Liver (tissue), 9 donors: ENCODE data around the gene NBEA. TPM values are rescaled to one million over a fixed set of nuclear protein-coding genes. Genes with fewer than 3 reads are reported as not detected.

Source experiments
- DNase-seq: peaks from one replicate; pipeline ENCODE4 v3.0.0-alpha.2; 2017; ENCODE audit warnings: low spot score
- H3K27ac ChIP-seq, 2 donors: one replicate each; pipeline ENCODE4 v1.7.0; 2013; ENCODE audit warnings: inconsistent platforms in 2 of 2, low read length in 2 of 2, control low read depth in 1 of 2, low read depth in 1 of 2, mild to moderate bottlenecking in 1 of 2
- H3K27me3 ChIP-seq, 4 donors: one replicate each; pipeline versions ENCODE4 v1.6.1 to v1.7.0; 2013; ENCODE audit warnings: low read length in 3 of 4, inconsistent platforms in 1 of 4, mild to moderate bottlenecking in 1 of 4, moderate library complexity in 1 of 4; ENCODE audit not compliant: control insufficient read depth in 4 of 4, insufficient read depth in 4 of 4
- H3K36me3 ChIP-seq, 4 donors: one replicate each; pipeline versions ENCODE4 v1.6.1 to v1.7.0; 2013; ENCODE audit warnings: low read length in 3 of 4, mild to moderate bottlenecking in 3 of 4, low read depth in 1 of 4, moderate library complexity in 1 of 4; ENCODE audit not compliant: control insufficient read depth in 4 of 4, insufficient read depth in 3 of 4
- H3K4me1 ChIP-seq, 4 donors: one replicate each; pipeline versions ENCODE4 v1.6.1 to v1.7.0; 2013; ENCODE audit warnings: low read length in 3 of 4, mild to moderate bottlenecking in 3 of 4, moderate library complexity in 1 of 4; ENCODE audit not compliant: control insufficient read depth in 4 of 4, insufficient read depth in 4 of 4
- H3K4me3 ChIP-seq, 3 donors: one replicate each; pipeline versions ENCODE4 v1.6.1 to v1.7.0; 2013; ENCODE audit warnings: low read length in 3 of 3, control low read depth in 1 of 3, low read depth in 1 of 3, mild to moderate bottlenecking in 1 of 3
- H3K9ac ChIP-seq, 2 donors: one replicate each; pipeline ENCODE4 v1.7.0; 2013; ENCODE audit warnings: low read length in 2 of 2, mild to moderate bottlenecking in 2 of 2, moderate library complexity in 2 of 2, control low read depth in 1 of 2, low read depth in 1 of 2
- H3K9me3 ChIP-seq, 4 donors: one replicate each; pipeline versions ENCODE4 v1.6.1 to v1.7.0; 2013; ENCODE audit warnings: low read length in 3 of 4; ENCODE audit not compliant: control insufficient read depth in 4 of 4
- FOXA1 ChIP-seq: IDR thresholded peaks from 2 replicates; pipeline ENCODE4 v1.6.1; 2016; ENCODE audit warnings: antibody characterized with exemption
- FOXA2 ChIP-seq: IDR thresholded peaks from 2 replicates; pipeline ENCODE4 v1.6.1; 2016; ENCODE audit warnings: antibody characterized with exemption
- HNF4A ChIP-seq, 2 donors: conservative IDR thresholded peaks; 2 replicates each; pipeline ENCODE4 v1.6.1; 2016; ENCODE audit warnings: antibody characterized with exemption in 2 of 2, mild to moderate bottlenecking in 2 of 2
- NR2F2 ChIP-seq: IDR thresholded peaks from 2 replicates; pipeline ENCODE4 v1.6.1; 2016; ENCODE audit warnings: antibody characterized with exemption
- SP1 ChIP-seq: IDR thresholded peaks from 2 replicates; pipeline ENCODE4 v1.6.1; 2018; ENCODE audit warnings: antibody characterized with exemption, mild to moderate bottlenecking
- TAF1 ChIP-seq: conservative IDR thresholded peaks from 2 replicates; pipeline ENCODE4 v1.6.1; 2016; ENCODE audit warnings: antibody characterized with exemption, mild to moderate bottlenecking
- WGBS: extraction: QIAGEN DNeasy Blood & Tissue Kit; methylation state at CpG from one replicate; pipeline ENCODE4 v1.1.7; 2013; 5-methylcytosine and 5-hydroxymethylcytosine counted together
- polyA plus RNA-seq, 2 donors: library from polyadenylated mRNA; stranded (reverse) in 1 of 2; unstranded in 1 of 2; fragments of 200-250 nt in 1 of 2; fragments of >200 nt in 1 of 2; fragmentation: Nextera tagmentation in 1 of 2; extraction: Ambion mirVana in 1 of 2; gene quantifications; one replicate each; pipeline versions ENCODE4 v1.2.1 to v1.2.3, GENCODE V29; 2013 to 2015
- total RNA-seq, 2 donors: library from RNA; depleted of rRNA; stranded (reverse); fragments of >200 nt; gene quantifications; one replicate each; pipeline ENCODE4 v1.2.3, GENCODE V29; 2014
- TF ChIP-seq, protein P1 (sequence below): fragments of 150-350 bp; IDR thresholded peaks from 2 replicates; pipeline ENCODE4 v1.5.1; 2017; ENCODE audit warnings: improper control_type of control experiment, low read depth, low read length; ENCODE audit not compliant: missing input control
- TF ChIP-seq, protein P2 (sequence below): IDR thresholded peaks from 2 replicates; pipeline ENCODE4 v1.6.1; 2016; ENCODE audit warnings: antibody characterized with exemption
- TF ChIP-seq, protein P3 (sequence below): IDR thresholded peaks from 2 replicates; pipeline ENCODE4 v1.6.1; 2016; ENCODE audit warnings: antibody characterized with exemption, mild to moderate bottlenecking
- TF ChIP-seq, protein P4 (sequence below): IDR thresholded peaks from 2 replicates; pipeline ENCODE4 v1.6.1; 2016; ENCODE audit warnings: antibody characterized with exemption
- donor health status: healthy.
- donor health status: healthy.
- donor health status: healthy.
- donor health status: healthy.
- donor health status: healthy.

NBEA gene
- total and polyA plus RNA-seq, 4 donors, result 0.24 to 3.5 (median 1.4) TPM

DNA sequence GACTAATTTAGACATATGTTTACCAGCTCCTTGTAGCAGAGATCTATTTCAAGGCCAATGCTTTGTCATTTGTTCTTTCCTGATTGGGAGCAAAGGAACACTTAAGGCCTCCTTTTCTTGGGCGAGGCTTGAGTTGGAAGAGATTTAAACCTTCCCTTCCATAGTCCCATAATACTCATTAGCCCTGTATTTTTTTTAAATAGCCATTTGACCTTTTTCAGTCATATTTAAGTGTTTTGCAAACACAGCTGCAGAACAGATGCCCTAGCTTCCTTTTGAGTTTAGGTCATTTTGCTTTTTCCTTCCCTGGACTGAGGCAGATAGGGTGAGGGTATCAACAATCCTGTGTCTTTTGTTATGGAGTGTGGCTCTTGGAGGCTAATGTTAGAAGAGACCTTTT, 198.3 kb downstream of the NBEA start:
- Histone ChIP-seq H3K4me1 (no peaks in the 10 kb centered on the region), H3K36me3 (no peaks in the 10 kb centered on the region), H3K4me3 (no peak overlapping the region), H3K27me3 (no peaks in the 10 kb centered on the region), H3K27ac (no peak overlapping the region), H3K9ac (no peak overlapping the region), H3K9me3 (no peaks in the 10 kb centered on the region)
- 85% methylated on average over 1 of the region's 1 CpG for WGBS
- DNase-seq, result no peak
- TF ChIP-seq FOXA2, result no peak
- no peak for TF ChIP-seq TAF1
- TF ChIP-seq NR2F2, result no peak
- TF ChIP-seq, protein P1, sequence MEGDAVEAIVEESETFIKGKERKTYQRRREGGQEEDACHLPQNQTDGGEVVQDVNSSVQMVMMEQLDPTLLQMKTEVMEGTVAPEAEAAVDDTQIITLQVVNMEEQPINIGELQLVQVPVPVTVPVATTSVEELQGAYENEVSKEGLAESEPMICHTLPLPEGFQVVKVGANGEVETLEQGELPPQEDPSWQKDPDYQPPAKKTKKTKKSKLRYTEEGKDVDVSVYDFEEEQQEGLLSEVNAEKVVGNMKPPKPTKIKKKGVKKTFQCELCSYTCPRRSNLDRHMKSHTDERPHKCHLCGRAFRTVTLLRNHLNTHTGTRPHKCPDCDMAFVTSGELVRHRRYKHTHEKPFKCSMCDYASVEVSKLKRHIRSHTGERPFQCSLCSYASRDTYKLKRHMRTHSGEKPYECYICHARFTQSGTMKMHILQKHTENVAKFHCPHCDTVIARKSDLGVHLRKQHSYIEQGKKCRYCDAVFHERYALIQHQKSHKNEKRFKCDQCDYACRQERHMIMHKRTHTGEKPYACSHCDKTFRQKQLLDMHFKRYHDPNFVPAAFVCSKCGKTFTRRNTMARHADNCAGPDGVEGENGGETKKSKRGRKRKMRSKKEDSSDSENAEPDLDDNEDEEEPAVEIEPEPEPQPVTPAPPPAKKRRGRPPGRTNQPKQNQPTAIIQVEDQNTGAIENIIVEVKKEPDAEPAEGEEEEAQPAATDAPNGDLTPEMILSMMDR, result no peak
- TF ChIP-seq, protein P2, sequence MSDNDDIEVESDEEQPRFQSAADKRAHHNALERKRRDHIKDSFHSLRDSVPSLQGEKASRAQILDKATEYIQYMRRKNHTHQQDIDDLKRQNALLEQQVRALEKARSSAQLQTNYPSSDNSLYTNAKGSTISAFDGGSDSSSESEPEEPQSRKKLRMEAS, result no peak
- TF ChIP-seq SP1, result no peak

DNA sequence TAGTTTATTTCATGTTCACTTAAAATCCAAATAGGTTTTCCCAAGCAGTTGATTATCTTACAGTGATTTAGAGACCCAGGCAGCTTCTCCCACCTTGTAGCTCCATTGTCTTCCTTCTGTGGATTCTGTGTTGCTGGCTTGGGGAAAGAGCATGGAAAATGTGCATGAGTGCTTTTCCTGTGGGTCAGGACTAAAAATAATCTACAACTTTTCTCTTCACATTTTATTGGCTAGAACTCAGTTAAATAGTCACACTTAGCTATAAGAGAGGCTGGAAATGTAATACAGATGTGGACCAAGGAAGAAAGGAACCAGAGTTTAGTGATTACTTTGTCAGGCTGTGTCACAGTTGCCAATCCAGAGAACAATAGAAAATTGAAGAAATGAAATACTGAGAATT, 198.8 kb downstream of the NBEA start:
- Histone ChIP-seq H3K4me1 (no peaks in the 10 kb centered on the region), H3K9ac (no peak overlapping the region), H3K36me3 (no peaks in the 10 kb centered on the region), H3K27me3 (no peaks in the 10 kb centered on the region), H3K4me3 (no peak overlapping the region), H3K27ac (no peak overlapping the region), H3K9me3 (no peaks in the 10 kb centered on the region)
- TF ChIP-seq, protein P2, result no peak
- no peak for TF ChIP-seq FOXA1
- no peak for DNase-seq

DNA sequence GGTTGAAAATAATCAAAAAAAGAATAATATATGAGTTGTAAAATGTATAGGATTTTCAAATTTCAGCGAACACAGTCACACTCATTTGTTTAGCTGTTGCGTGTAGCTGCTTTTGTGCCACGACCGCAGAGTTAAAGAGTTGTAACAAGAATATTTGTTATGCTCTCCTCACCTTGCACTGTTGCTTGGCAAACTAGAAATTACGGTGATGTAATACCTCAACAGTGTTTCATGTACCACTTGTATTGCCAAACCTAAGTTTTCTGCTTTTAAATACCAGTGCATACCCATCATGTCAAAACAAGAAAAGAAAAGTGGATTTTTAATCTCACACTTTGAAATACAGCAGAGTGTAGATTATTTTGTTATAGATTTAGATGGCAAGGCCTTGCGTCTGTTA, 201.1 kb downstream of the NBEA start:
- no peaks in the 10 kb centered on the region for H3K9me3 ChIP-seq
- no peak for DNase-seq
- WGBS, result 87% methylated on average over 6 of the region's 6 CpGs
- TF ChIP-seq, protein P3, sequence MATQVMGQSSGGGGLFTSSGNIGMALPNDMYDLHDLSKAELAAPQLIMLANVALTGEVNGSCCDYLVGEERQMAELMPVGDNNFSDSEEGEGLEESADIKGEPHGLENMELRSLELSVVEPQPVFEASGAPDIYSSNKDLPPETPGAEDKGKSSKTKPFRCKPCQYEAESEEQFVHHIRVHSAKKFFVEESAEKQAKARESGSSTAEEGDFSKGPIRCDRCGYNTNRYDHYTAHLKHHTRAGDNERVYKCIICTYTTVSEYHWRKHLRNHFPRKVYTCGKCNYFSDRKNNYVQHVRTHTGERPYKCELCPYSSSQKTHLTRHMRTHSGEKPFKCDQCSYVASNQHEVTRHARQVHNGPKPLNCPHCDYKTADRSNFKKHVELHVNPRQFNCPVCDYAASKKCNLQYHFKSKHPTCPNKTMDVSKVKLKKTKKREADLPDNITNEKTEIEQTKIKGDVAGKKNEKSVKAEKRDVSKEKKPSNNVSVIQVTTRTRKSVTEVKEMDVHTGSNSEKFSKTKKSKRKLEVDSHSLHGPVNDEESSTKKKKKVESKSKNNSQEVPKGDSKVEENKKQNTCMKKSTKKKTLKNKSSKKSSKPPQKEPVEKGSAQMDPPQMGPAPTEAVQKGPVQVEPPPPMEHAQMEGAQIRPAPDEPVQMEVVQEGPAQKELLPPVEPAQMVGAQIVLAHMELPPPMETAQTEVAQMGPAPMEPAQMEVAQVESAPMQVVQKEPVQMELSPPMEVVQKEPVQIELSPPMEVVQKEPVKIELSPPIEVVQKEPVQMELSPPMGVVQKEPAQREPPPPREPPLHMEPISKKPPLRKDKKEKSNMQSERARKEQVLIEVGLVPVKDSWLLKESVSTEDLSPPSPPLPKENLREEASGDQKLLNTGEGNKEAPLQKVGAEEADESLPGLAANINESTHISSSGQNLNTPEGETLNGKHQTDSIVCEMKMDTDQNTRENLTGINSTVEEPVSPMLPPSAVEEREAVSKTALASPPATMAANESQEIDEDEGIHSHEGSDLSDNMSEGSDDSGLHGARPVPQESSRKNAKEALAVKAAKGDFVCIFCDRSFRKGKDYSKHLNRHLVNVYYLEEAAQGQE, result no peak
- TF ChIP-seq, protein P4, sequence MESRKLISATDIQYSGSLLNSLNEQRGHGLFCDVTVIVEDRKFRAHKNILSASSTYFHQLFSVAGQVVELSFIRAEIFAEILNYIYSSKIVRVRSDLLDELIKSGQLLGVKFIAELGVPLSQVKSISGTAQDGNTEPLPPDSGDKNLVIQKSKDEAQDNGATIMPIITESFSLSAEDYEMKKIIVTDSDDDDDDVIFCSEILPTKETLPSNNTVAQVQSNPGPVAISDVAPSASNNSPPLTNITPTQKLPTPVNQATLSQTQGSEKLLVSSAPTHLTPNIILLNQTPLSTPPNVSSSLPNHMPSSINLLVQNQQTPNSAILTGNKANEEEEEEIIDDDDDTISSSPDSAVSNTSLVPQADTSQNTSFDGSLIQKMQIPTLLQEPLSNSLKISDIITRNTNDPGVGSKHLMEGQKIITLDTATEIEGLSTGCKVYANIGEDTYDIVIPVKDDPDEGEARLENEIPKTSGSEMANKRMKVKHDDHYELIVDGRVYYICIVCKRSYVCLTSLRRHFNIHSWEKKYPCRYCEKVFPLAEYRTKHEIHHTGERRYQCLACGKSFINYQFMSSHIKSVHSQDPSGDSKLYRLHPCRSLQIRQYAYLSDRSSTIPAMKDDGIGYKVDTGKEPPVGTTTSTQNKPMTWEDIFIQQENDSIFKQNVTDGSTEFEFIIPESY, result no peak
- TF ChIP-seq, protein P1, result no peak
- no peak for TF ChIP-seq HNF4A (conservative IDR thresholded peaks at IDR 0.05)
- H3K27ac ChIP-seq, result no peak overlapping the region
- no peak overlapping the region for H3K4me3 ChIP-seq
- no peak overlapping the region for H3K9ac ChIP-seq
- H3K36me3 ChIP-seq, result no peaks in the 10 kb centered on the region
- H3K27me3 ChIP-seq, result no peaks in the 10 kb centered on the region
- no peaks in the 10 kb centered on the region for H3K4me1 ChIP-seq
